H9 (cell line): Measurements from ENCODE around the gene WDR83. TPM values are rescaled to one million over a fixed set of nuclear protein-coding genes. Genes with fewer than 3 reads are reported as not detected.

ENCODE experiments used
- DNase-seq: peaks from one replicate; pipeline ENCODE4 v3.0.0-alpha.2; 2017
- H2AFZ ChIP-seq: one replicate; pipeline ENCODE4 v1.6.1; 2013; ENCODE audit warnings: mild to moderate bottlenecking, low read length, control low read depth, moderate library complexity
- H2AK5ac ChIP-seq: 2 replicates; pipeline ENCODE4 v1.6.1; 2013; ENCODE audit warnings: low read length, control low read depth, mixed read lengths; ENCODE audit not compliant: insufficient read length
- H2BK120ac ChIP-seq: one replicate; pipeline ENCODE4 v1.6.1; 2013; ENCODE audit warnings: low read depth, mild to moderate bottlenecking, low read length, control low read depth, inconsistent platforms; ENCODE audit not compliant: poor library complexity, severe bottlenecking
- H2BK12ac ChIP-seq: 2 replicates; pipeline ENCODE4 v1.6.1; 2013; ENCODE audit warnings: low read length, control low read depth, mixed read lengths, low read depth; ENCODE audit not compliant: insufficient read length
- H2BK15ac ChIP-seq: 2 replicates; pipeline ENCODE4 v1.6.1; 2013; ENCODE audit warnings: low read depth, low read length, control low read depth
- H2BK20ac ChIP-seq: one replicate; pipeline ENCODE4 v1.6.1; 2013; ENCODE audit warnings: low read depth, mild to moderate bottlenecking, low read length, control low read depth, inconsistent platforms; ENCODE audit not compliant: poor library complexity, severe bottlenecking
- H2BK5ac ChIP-seq: 2 replicates; pipeline ENCODE4 v1.6.1; 2013; ENCODE audit warnings: low read length, control low read depth, mixed read lengths; ENCODE audit not compliant: insufficient read length
- H3K14ac ChIP-seq: 2 replicates; pipeline ENCODE4 v1.6.1; 2013; ENCODE audit warnings: low read length, control low read depth; ENCODE audit not compliant: insufficient read depth
- H3K18ac ChIP-seq: 2 replicates; pipeline ENCODE4 v1.6.1; 2013; ENCODE audit warnings: low read depth, mild to moderate bottlenecking, mixed read lengths, low read length, control low read depth; ENCODE audit not compliant: insufficient read length
- H3K23ac ChIP-seq: 2 replicates; pipeline ENCODE4 v1.6.1; 2013; ENCODE audit warnings: low read length, control low read depth, mixed read lengths, low read depth; ENCODE audit not compliant: insufficient read length
- H3K23me2 ChIP-seq: 2 replicates; pipeline ENCODE4 v1.6.1; 2013; ENCODE audit warnings: low read depth, mild to moderate bottlenecking, mixed read lengths, low read length, control low read depth; ENCODE audit not compliant: insufficient read length, poor library complexity, severe bottlenecking
- H3K27ac ChIP-seq: 2 replicates; pipeline ENCODE4 v1.5.1; 2013; ENCODE audit warnings: low read length, control low read depth, mixed read lengths, low read depth; ENCODE audit not compliant: insufficient read length
- H3K27me3 ChIP-seq: 2 replicates; pipeline ENCODE4 v1.6.1; 2013; ENCODE audit warnings: low read length, control low read depth, inconsistent platforms; ENCODE audit not compliant: insufficient read depth
- H3K4ac ChIP-seq: 2 replicates; pipeline ENCODE4 v1.6.1; 2013; ENCODE audit warnings: low read depth, mild to moderate bottlenecking, control low read depth, inconsistent platforms, low read length, moderate library complexity
- H3K4me1 ChIP-seq: 2 replicates; pipeline ENCODE4 v1.6.1; 2013; ENCODE audit warnings: low read length, control low read depth, inconsistent platforms; ENCODE audit not compliant: insufficient read depth
- H3K4me2 ChIP-seq: 2 replicates; pipeline ENCODE4 v1.6.1; 2013; ENCODE audit warnings: low read length, control low read depth, mixed read lengths; ENCODE audit not compliant: insufficient read length, insufficient read depth
- H3K56ac ChIP-seq: 2 replicates; pipeline ENCODE4 v1.6.1; 2013; ENCODE audit warnings: low read depth, mild to moderate bottlenecking, mixed read lengths, low read length, control low read depth; ENCODE audit not compliant: insufficient read length
- H3K79me1 ChIP-seq: 2 replicates; pipeline ENCODE4 v1.6.1; 2013; ENCODE audit warnings: low read depth, mild to moderate bottlenecking, moderate library complexity, low read length, control low read depth, inconsistent platforms; ENCODE audit not compliant: insufficient read depth, poor library complexity, severe bottlenecking
- H3K79me2 ChIP-seq: 2 replicates; pipeline ENCODE4 v1.6.1; 2013; ENCODE audit warnings: low read length, control low read depth, inconsistent platforms; ENCODE audit not compliant: insufficient read depth
- H3K9ac ChIP-seq: 2 replicates; pipeline ENCODE4 v1.6.1; 2013; ENCODE audit warnings: low read length, control low read depth, mixed read lengths; ENCODE audit not compliant: insufficient read length; ENCODE audit errors: extremely low read depth
- H3K9me3 ChIP-seq: one replicate; pipeline ENCODE4 v1.6.1; 2013; ENCODE audit warnings: low read depth, low read length, inconsistent platforms; ENCODE audit not compliant: control insufficient read depth
- H3T11ph ChIP-seq: one replicate; pipeline ENCODE4 v1.6.1; 2013; ENCODE audit warnings: mild to moderate bottlenecking, low read length, control low read depth, inconsistent platforms
- H4K20me1 ChIP-seq: one replicate; pipeline ENCODE4 v1.6.1; 2013; ENCODE audit not compliant: control insufficient read depth, insufficient read length, insufficient read depth
- H4K5ac ChIP-seq: 2 replicates; pipeline ENCODE4 v1.6.1; 2013; ENCODE audit warnings: low read depth, mild to moderate bottlenecking, mixed read lengths, low read length, control low read depth; ENCODE audit not compliant: insufficient read length
- H4K8ac ChIP-seq: replicated peaks from 2 replicates; pipeline ENCODE4 v1.6.1; 2013; ENCODE audit warnings: low read length, control low read depth, mixed read lengths, low read depth; ENCODE audit not compliant: insufficient read length
- H4K91ac ChIP-seq: 2 replicates; pipeline ENCODE4 v1.6.1; 2013; ENCODE audit warnings: low read depth, mild to moderate bottlenecking, moderate library complexity, mixed read lengths, low read length, control low read depth; ENCODE audit not compliant: insufficient read length
- H3K27ac Mint-ChIP-seq, 3 experiments: 2 replicates in 2 of 3; 3 replicates in 1 of 3; pipeline ENCODE4 v1.8.0; 2020 to 2021; ENCODE audit warnings: mixed read lengths in 3 of 3, mild to moderate bottlenecking in 1 of 3, moderate library complexity in 1 of 3
- H3K27me3 Mint-ChIP-seq: 2 replicates; pipeline ENCODE4 v1.8.0; 2021; ENCODE audit warnings: low read depth, mild to moderate bottlenecking, moderate library complexity, mixed read lengths
- H3K36me3 Mint-ChIP-seq, 3 experiments: 2 replicates in 2 of 3; 3 replicates in 1 of 3; pipeline ENCODE4 v1.8.0; 2020 to 2021; ENCODE audit warnings: low read depth in 3 of 3, mixed read lengths in 3 of 3; ENCODE audit not compliant: insufficient read depth in 1 of 3
- H3K4me1 Mint-ChIP-seq, 2 experiments: 2 replicates each; pipeline ENCODE4 v1.8.0; 2020; ENCODE audit warnings: mixed read lengths in 2 of 2
- H3K4me3 Mint-ChIP-seq, 2 experiments: 2 replicates in 1 of 2; 3 replicates in 1 of 2; pipeline ENCODE4 v1.8.0; 2020 to 2021; ENCODE audit warnings: mild to moderate bottlenecking in 2 of 2, mixed read lengths in 2 of 2, moderate library complexity in 1 of 2
- H3K9me3 Mint-ChIP-seq, 2 experiments: 2 replicates in 1 of 2; 3 replicates in 1 of 2; pipeline ENCODE4 v1.8.0; 2020; ENCODE audit warnings: mild to moderate bottlenecking in 2 of 2, mixed read lengths in 2 of 2, moderate library complexity in 1 of 2
- WGBS: extraction: QIAGEN DNeasy Blood & Tissue Kit; methylation state at CpG from one replicate; pipeline ENCODE4 v1.1.7; 2013; ENCODE audit warnings: missing lambda C conversion rate, low lambda C conversion rate, mixed read lengths; ENCODE audit not compliant: insufficient read length; ENCODE audit errors: extremely low coverage; 5-methylcytosine and 5-hydroxymethylcytosine counted together
- total RNA-seq: library from RNA; stranded (reverse); gene quantifications from 2 replicates; pipeline ENCODE4 v1.2.1, GENCODE V29; 2021
- TF ChIP-seq, protein P1 (sequence below): fragments of 200-600 bp; sonication (generic); conservative IDR thresholded peaks from 3 replicates; pipeline ENCODE4 v1.8.0; 2021; ENCODE audit warnings: antibody characterized with exemption, mild to moderate bottlenecking

Gene WDR83
- total RNA-seq, 1 experiment from 2014 or later: 21.0 TPM

DNA sequence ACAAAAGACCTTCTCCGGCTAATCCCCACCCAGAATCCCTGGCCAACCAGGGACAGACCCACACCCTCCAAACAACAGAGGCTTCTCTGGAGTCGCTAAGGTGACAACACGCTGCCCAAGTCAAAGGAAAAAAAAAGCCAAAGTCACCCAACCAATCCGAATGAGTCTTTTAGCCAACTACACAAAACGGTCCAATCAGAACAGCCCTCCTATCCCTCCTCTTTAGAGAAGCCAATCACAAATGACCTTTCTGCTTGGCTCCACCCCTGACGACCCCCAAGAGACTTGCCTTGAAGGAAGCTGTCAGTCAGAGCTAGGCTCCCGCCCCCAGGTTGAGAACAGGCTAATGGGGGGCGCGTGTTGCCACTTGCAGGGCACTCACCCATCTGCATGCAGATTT lies 36.4 kb downstream of the WDR83 start:
- no peak overlapping the region for H3K14ac ChIP-seq
- WGBS: no CpG with 5 or more reads among the region's 9 CpGs
- no peaks in the 10 kb centered on the region for H3K23me2 ChIP-seq
- H3K27ac ChIP-seq: no peak overlapping the region
- peak overlapping the region in 1 of 2 experiments; percentile 68; a peak in 3 of 5 replicates for H3K4me3 Mint-ChIP-seq
- peaks cover 7 to 14% of the 10 kb centered on the region in 2 experiments for H3K4me1 Mint-ChIP-seq
- no peak overlapping the region for H2AK5ac ChIP-seq
- H2BK5ac ChIP-seq: no peak overlapping the region
- DNase-seq: peak; percentile 95
- no peak overlapping the region for H2BK12ac ChIP-seq
- no peak overlapping the region for H2BK120ac ChIP-seq
- H2BK15ac ChIP-seq: no peak overlapping the region
- H4K91ac ChIP-seq: no peak overlapping the region
- H3K27me3 ChIP-seq: no peaks in the 10 kb centered on the region
- H2BK20ac ChIP-seq: no peak overlapping the region
- no peaks in the 10 kb centered on the region; a peak in 1 of 5 replicates for H3K9me3 Mint-ChIP-seq
- no peaks in the 10 kb centered on the region; the same call in 1 of the 2 replicates for H3K27me3 Mint-ChIP-seq
- H3K18ac ChIP-seq: no peak overlapping the region
- H3K79me2 ChIP-seq: no peaks in the 10 kb centered on the region
- no peak overlapping the region for H3K9ac ChIP-seq
- H3K4me1 ChIP-seq: no peaks in the 10 kb centered on the region
- no peak overlapping the region for H2AFZ ChIP-seq
- no peaks in the 10 kb centered on the region for H4K20me1 ChIP-seq
- H3K27ac Mint-ChIP-seq: peak overlapping the region; percentile 91 to 93 (median 92); a peak in 6 of 7 replicates
- no peak overlapping the region for H3K4ac ChIP-seq
- H3T11ph ChIP-seq: no peak overlapping the region
- H4K8ac ChIP-seq: no peak overlapping the region
- H3K9me3 ChIP-seq: no peaks in the 10 kb centered on the region
- TF ChIP-seq, protein P1, sequence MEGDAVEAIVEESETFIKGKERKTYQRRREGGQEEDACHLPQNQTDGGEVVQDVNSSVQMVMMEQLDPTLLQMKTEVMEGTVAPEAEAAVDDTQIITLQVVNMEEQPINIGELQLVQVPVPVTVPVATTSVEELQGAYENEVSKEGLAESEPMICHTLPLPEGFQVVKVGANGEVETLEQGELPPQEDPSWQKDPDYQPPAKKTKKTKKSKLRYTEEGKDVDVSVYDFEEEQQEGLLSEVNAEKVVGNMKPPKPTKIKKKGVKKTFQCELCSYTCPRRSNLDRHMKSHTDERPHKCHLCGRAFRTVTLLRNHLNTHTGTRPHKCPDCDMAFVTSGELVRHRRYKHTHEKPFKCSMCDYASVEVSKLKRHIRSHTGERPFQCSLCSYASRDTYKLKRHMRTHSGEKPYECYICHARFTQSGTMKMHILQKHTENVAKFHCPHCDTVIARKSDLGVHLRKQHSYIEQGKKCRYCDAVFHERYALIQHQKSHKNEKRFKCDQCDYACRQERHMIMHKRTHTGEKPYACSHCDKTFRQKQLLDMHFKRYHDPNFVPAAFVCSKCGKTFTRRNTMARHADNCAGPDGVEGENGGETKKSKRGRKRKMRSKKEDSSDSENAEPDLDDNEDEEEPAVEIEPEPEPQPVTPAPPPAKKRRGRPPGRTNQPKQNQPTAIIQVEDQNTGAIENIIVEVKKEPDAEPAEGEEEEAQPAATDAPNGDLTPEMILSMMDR: no peak
- no peak overlapping the region for H4K5ac ChIP-seq
- no peak overlapping the region for H3K56ac ChIP-seq
- H3K79me1 ChIP-seq: no peaks in the 10 kb centered on the region
- peaks cover 52 to 87% (median 76%) of the 10 kb centered on the region in 3 experiments for H3K36me3 Mint-ChIP-seq
- H3K23ac ChIP-seq: no peak overlapping the region
- no peak overlapping the region for H3K4me2 ChIP-seq
